ENCODE results near the gene ZYG11A.

ZYG11A gene

DNA sequence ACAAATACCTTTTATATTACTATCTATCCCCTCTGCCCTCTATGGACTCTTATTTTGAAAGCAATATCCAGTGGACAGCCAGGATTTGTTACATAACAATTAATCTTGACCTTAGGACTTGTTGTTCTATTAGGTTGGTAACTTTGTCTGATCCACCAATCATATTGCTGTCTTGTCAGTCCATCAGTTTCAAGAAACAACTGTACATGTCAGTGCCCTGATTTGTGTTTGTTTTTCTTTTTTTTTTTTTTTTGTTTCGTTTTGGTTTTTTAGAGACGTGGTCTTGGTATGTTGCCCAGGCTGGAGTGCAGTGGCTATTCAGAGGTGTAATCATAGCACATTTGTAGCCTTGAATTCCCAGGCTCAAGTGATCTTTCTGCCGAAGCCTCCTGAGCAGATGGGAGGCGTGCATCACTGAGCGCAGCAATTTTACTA lies 83.0 kb downstream of the ZYG11A start:
- TF ChIP-seq, protein P1, sequence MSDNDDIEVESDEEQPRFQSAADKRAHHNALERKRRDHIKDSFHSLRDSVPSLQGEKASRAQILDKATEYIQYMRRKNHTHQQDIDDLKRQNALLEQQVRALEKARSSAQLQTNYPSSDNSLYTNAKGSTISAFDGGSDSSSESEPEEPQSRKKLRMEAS (IDR thresholded peaks at IDR 0.05), result no peak

DNA sequence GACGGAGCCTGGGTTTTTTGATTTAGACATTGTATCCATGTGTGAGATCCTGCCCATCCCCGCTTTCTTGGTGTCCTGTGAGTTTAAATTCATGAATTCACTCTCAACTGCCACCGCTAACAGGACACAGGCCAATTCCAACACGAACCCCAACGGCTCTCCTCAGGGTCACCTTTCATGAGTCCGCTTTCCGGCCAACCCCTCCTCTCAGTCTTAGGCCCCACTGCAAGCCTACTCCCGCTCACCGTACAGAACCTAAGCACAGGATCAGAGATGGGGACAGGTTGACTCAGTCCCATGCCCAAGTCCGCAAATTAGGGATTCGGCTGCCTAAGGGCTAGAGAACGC lies 84.3 kb downstream of the ZYG11A start:
- TF ChIP-seq, protein P1 (IDR thresholded peaks at IDR 0.05), result no peak
- TF ChIP-seq CEBPB (IDR thresholded peaks at IDR 0.05), result no peak
- TF ChIP-seq TCF12 (IDR thresholded peaks at IDR 0.05; ENCODE audit: low read depth), result no peak
- TF ChIP-seq YY1 (IDR thresholded peaks at IDR 0.05; ENCODE audit: low read depth), result no peak
- TF ChIP-seq, protein P2, sequence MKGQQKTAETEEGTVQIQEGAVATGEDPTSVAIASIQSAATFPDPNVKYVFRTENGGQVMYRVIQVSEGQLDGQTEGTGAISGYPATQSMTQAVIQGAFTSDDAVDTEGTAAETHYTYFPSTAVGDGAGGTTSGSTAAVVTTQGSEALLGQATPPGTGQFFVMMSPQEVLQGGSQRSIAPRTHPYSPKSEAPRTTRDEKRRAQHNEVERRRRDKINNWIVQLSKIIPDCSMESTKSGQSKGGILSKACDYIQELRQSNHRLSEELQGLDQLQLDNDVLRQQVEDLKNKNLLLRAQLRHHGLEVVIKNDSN (IDR thresholded peaks at IDR 0.05), result no peak
- TF ChIP-seq RAD21 (IDR thresholded peaks at IDR 0.05; ENCODE audit: low read depth), result no peak
- no peak for TF ChIP-seq TAF1 (IDR thresholded peaks at IDR 0.05; ENCODE audit: low read depth)
- no peak for TF ChIP-seq FOXM1 (IDR thresholded peaks at IDR 0.05; ENCODE audit: borderline replicate concordance, low read depth)
- no peak for TF ChIP-seq EGR1 (IDR thresholded peaks at IDR 0.05)
- TF ChIP-seq ZBTB7A (IDR thresholded peaks at IDR 0.05; ENCODE audit: low read depth), result no peak
- no peak for TF ChIP-seq EP300 (IDR thresholded peaks at IDR 0.05; ENCODE audit: borderline replicate concordance)
- TF ChIP-seq TEAD4 (IDR thresholded peaks at IDR 0.05), result no peak
- TF ChIP-seq, protein P3, sequence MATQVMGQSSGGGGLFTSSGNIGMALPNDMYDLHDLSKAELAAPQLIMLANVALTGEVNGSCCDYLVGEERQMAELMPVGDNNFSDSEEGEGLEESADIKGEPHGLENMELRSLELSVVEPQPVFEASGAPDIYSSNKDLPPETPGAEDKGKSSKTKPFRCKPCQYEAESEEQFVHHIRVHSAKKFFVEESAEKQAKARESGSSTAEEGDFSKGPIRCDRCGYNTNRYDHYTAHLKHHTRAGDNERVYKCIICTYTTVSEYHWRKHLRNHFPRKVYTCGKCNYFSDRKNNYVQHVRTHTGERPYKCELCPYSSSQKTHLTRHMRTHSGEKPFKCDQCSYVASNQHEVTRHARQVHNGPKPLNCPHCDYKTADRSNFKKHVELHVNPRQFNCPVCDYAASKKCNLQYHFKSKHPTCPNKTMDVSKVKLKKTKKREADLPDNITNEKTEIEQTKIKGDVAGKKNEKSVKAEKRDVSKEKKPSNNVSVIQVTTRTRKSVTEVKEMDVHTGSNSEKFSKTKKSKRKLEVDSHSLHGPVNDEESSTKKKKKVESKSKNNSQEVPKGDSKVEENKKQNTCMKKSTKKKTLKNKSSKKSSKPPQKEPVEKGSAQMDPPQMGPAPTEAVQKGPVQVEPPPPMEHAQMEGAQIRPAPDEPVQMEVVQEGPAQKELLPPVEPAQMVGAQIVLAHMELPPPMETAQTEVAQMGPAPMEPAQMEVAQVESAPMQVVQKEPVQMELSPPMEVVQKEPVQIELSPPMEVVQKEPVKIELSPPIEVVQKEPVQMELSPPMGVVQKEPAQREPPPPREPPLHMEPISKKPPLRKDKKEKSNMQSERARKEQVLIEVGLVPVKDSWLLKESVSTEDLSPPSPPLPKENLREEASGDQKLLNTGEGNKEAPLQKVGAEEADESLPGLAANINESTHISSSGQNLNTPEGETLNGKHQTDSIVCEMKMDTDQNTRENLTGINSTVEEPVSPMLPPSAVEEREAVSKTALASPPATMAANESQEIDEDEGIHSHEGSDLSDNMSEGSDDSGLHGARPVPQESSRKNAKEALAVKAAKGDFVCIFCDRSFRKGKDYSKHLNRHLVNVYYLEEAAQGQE (IDR thresholded peaks at IDR 0.05; ENCODE audit: low read depth), result no peak
- TF ChIP-seq NFIC (IDR thresholded peaks at IDR 0.05), result no peak
- no peak for TF ChIP-seq CREB1 (IDR thresholded peaks at IDR 0.05; ENCODE audit: low read depth)

DNA sequence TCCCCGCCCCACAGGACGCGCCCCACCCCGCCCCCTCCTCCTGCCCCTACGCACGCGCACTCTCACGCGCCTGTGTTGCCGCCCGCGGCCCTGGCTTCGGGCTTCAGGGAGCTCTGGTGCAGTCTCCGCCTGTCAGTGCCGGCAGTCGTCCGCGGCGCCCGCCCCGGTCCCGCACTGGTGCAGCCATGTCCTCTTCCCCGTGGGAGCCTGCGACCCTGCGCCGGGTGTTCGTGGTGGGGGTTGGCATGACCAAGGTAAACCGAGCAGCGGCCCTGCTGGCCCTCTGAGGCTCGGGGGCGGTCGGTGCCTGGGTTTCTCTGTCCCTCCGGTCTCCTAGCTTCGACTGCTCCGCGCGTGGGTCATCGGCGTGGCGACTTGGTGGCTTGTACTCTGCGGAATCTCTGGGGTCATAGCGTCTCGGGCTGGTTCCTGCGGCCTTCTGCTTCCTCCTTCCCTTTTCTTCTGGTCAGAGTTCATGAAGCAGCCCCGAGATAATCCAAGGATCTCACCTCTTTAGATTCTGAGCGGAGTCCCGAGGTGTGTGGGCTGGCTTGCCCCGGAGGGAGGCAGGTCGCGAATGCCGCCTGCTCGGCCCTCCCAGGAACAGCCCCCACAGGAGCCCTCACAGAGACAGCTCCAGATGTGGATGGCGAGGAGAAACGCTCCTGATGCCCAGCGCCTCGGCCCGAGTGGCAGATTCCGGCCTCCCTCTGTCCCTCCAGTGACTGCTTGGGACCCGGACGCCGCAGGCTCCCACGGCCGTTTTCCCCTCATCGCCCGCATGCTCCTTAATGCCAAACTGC lies 84.9 kb downstream of the ZYG11A start, which contains the start of gene SCP2:
TSS of gene SCP2 (plus strand) at position 65 of the 803 bp plus-strand sequence. CDS start at position 186, 121 bp downstream.
- TF ChIP-seq NFIC (IDR thresholded peaks at IDR 0.05) (no peak), ZBTB7A (IDR thresholded peaks at IDR 0.05; ENCODE audit: low read depth) (no peak), YY1 (IDR thresholded peaks at IDR 0.05; ENCODE audit: low read depth) (peak; percentile 41; the same call in 1 of the 2 replicates)
- TF ChIP-seq, protein P1 (IDR thresholded peaks at IDR 0.05), result peak; percentile 71

DNA sequence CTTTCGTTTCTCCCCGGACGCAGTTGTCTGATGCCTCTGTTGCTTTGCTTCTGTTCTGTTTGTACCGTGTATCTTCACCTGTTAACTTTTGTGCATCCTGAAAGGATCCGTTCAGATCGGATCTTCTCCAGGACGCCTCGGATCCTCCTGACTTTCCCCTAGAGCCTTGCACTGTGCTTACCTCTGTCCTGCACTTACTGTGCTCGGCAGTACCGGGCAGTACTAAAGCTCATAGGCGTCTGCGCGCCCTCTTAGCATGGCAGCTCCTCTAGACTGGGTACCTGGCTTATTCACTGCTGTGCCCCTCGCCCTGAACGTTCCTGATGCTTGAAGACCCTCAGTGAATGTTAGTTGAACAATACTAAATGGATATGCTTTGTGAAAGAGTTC lies 85.5 kb downstream of the ZYG11A start:
- TF ChIP-seq FOXM1 (IDR thresholded peaks at IDR 0.05; ENCODE audit: borderline replicate concordance, low read depth) (no peak), CEBPB (IDR thresholded peaks at IDR 0.05) (no peak), EGR1 (IDR thresholded peaks at IDR 0.05) (no peak), RAD21 (IDR thresholded peaks at IDR 0.05; ENCODE audit: low read depth) (no peak), TAF1 (IDR thresholded peaks at IDR 0.05; ENCODE audit: low read depth) (no peak), YY1 (IDR thresholded peaks at IDR 0.05; ENCODE audit: low read depth) (no peak), NFIC (IDR thresholded peaks at IDR 0.05) (no peak), TCF12 (IDR thresholded peaks at IDR 0.05; ENCODE audit: low read depth) (no peak), CREB1 (IDR thresholded peaks at IDR 0.05; ENCODE audit: low read depth) (no peak), TEAD4 (IDR thresholded peaks at IDR 0.05) (no peak)
- TF ChIP-seq, protein P1 (IDR thresholded peaks at IDR 0.05), result no peak

DNA sequence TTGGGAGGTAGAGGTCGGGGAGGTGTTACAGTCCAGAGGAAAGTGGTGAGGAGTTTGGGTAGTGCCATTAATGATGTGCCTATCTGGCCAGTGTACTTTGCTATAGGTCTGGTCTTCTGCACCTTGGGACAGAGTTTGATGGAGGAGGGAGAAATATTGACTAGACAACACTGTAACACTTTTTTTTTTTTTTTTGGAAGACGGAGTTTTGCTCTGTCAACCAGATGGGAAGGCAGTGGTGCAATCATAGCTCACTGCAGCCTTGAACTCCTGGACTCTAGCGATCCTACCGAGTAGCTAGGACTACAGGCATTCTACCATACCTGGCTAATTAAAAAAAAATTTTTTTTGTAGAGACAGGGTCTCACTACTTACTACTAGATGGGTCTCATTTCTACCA lies 86.5 kb downstream of the ZYG11A start:
- TF ChIP-seq FOXM1 (IDR thresholded peaks at IDR 0.05; ENCODE audit: borderline replicate concordance, low read depth) (no peak), CREB1 (IDR thresholded peaks at IDR 0.05; ENCODE audit: low read depth) (no peak), RAD21 (IDR thresholded peaks at IDR 0.05; ENCODE audit: low read depth) (no peak), YY1 (IDR thresholded peaks at IDR 0.05; ENCODE audit: low read depth) (no peak), EP300 (IDR thresholded peaks at IDR 0.05; ENCODE audit: borderline replicate concordance) (no peak), TAF1 (IDR thresholded peaks at IDR 0.05; ENCODE audit: low read depth) (no peak), NFIC (IDR thresholded peaks at IDR 0.05) (no peak), CEBPB (IDR thresholded peaks at IDR 0.05) (no peak), EGR1 (IDR thresholded peaks at IDR 0.05) (no peak)
- TF ChIP-seq, protein P3 (IDR thresholded peaks at IDR 0.05; ENCODE audit: low read depth), result no peak
